GM18526 (cell line): ENCODE results near the gene RPS6KA3.

Experiments
- POLR2A ChIP-seq: IDR thresholded peaks from 3 replicates; pipeline ENCODE4 v1.6.1; 2011; ENCODE audit not compliant: insufficient read length; ENCODE audit errors: extremely low read depth

Gene RPS6KA3

GRCh38 chrX:20212486-20213089, 54.1 kb downstream of the RPS6KA3 start:
- TF ChIP-seq POLR2A = no peak

GRCh38 chrX:20211261-20211786, 55.4 kb downstream of the RPS6KA3 start:
- no peak for TF ChIP-seq POLR2A

GRCh38 chrX:20205927-20206708, 60.6 kb downstream of the RPS6KA3 start:
- no peak for TF ChIP-seq POLR2A

- no peak for TF ChIP-seq POLR2A
Observed at GRCh38 chrX:20204351-20204750, 62.4 kb downstream of the RPS6KA3 start.

GRCh38 chrX:20197641-20198210, 69.0 kb downstream of the RPS6KA3 start:
- no peak for TF ChIP-seq POLR2A

GRCh38 chrX:20189171-20189570, 77.5 kb downstream of the RPS6KA3 start:
- no peak for TF ChIP-seq POLR2A

- no peak for TF ChIP-seq POLR2A
Observed at GRCh38 chrX:20181598-20182329, 84.9 kb downstream of the RPS6KA3 start.

GRCh38 chrX:20177093-20177492, 89.6 kb downstream of the RPS6KA3 start:
- no peak for TF ChIP-seq POLR2A

GRCh38 chrX:20173856-20174255, 92.9 kb downstream of the RPS6KA3 start:
- TF ChIP-seq POLR2A = no peak

GRCh38 chrX:20173313-20173712, 93.4 kb downstream of the RPS6KA3 start:
- TF ChIP-seq POLR2A = no peak

GRCh38 chrX:20171887-20172286, 94.8 kb downstream of the RPS6KA3 start:
- no peak for TF ChIP-seq POLR2A

- no peak for TF ChIP-seq POLR2A
Observed at GRCh38 chrX:20159797-20160385, 106.8 kb downstream of the RPS6KA3 start.

- no peak for TF ChIP-seq POLR2A
Observed at GRCh38 chrX:20151689-20152088, 115.0 kb downstream of the RPS6KA3 start.

- no peak for TF ChIP-seq POLR2A
Observed at GRCh38 chrX:20149326-20149725, 117.4 kb downstream of the RPS6KA3 start.

GRCh38 chrX:20147561-20147960, 119.1 kb downstream of the RPS6KA3 start:
- TF ChIP-seq POLR2A = no peak
